GM12891 (cell line): ENCODE measurements around the gene CEP192.

Experiments used
- POLR2A ChIP-seq: IDR thresholded peaks from 2 replicates; pipeline ENCODE4 v1.6.1; 2011; ENCODE audit warnings: low read depth, low read length, control low read depth
- POLR2AphosphoS5 ChIP-seq: IDR thresholded peaks from 2 replicates; pipeline ENCODE4 v1.6.1; 2011; ENCODE audit warnings: low read depth, low read length, control low read depth
- TAF1 ChIP-seq: IDR thresholded peaks from 2 replicates; pipeline ENCODE4 v1.6.1; 2011; ENCODE audit warnings: low read depth, low read length, control low read depth

- TF ChIP-seq POLR2AphosphoS5 (no peak), TAF1 (no peak), POLR2A (no peak)
Measured at GRCh38 chr18:12973562-12974213, 17.5 kb upstream of the CEP192 start.
